ENCODE measurements around the gene CACNA1A.
"Not testable (repeated sequence)": the region's sequence is repeated elsewhere in the genome, so short reads cannot be mapped to it uniquely, and the experiment has no call there.

Gene CACNA1A

DNA sequence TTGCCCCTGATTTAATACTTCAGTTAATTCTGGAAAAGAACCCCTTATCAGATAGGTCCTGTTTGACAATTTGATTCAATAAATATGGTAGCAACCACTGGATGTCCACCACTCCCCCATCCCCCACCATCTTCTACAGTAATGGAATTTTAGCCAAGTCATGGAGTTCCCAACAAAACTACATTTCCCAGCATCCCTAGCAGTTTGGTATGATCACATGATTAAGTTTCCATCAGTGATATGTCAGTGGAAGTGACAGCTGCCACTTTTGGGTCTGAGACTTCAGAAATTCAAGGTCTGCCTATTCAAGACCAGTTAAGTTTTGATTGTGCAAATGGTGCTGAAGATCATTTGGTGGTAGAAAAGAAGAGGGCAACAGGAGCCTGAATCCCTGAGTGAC lies 85.5 kb downstream of the CACNA1A start:
- DNase-seq: no peak

DNA sequence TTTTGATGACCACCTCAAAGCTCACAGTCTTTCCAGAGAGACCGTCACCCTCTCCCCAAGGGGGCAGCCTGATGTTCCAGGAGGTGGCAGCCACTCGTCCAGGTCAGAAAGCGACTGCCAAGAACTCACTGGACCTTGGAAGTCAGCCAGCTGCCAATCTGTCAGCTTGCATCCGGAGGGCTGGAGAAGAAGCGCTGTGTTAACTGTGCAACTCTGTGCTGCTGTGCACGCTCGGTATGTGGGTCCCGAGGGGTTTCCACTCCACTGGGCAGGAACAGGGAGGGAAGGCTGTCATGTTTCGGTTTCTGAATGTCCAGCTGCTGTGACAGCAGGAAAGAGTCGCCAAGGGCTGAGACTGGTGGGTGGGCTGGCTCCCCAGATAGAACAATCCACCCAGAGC lies 89.2 kb downstream of the CACNA1A start:
- no peak for DNase-seq

DNA sequence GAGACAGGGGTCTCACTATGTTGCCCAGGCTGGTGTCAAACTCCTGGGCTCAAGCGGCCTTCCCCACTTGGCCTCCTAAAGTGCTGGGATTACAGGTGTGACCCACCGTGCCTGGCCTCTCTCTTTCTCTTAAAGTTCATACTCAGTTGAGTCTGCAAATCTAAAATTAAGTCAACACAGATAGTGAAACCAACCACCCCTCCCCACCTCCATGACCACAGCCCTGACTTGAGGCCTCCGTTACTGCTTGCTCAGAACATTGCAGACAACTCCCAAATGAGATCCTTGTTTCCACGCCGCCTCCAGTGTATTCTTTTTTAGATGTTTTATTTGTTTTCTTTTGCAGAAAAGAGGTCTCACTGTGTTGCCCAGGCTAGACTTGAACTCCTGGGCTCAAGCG lies 94.4 kb downstream of the CACNA1A start:
- no peak for DNase-seq

DNA sequence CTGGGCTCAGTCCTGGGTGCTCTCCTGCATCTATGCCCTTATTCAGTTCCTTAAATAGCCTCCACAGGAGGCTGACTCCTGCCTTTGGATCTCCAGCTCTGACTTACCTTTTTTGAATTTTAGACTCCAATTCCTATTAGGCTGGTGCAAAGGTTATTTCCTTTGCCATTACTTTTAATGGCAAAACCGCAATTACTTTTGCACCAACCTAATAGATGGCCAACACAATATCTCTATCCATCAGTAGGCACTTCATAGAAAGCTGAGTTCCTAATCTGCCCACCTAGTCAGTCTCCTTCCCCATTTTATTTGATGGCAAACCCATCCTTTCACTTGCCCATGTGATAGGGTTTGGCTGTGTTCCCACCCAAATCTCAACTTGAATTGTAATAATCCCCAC lies 95.3 kb downstream of the CACNA1A start:
- no peak for DNase-seq

DNA sequence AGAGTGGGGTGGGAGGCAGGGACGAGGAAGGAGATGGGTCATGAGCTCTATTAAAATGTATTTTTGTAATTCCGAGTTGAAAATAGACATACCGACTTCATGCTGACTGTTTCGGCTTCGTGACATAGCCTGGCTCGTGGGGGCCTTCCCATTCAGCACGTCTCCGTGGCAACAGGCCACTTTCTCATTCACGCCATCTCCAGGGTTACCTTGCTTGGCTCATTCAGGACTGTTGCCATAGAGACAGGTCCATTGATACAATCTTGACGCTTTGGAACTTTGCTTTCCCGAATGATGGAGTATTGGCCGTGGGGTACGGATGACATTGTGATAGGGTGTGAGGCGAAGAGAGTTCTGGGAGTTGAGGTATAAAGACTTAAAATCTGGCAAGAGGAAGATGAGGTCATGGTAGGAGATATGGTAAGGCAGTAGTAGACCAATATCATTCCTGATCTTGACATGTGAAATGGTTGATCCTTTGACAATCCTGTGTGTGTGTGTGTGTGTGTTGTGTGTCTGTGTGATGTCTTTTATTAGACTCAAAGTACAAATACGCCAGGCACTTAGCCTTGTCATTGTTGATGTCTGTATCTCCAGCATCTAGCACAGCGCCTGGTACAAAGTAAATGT lies 97.3 kb downstream of the CACNA1A start:
- DNase-seq: no peak

DNA sequence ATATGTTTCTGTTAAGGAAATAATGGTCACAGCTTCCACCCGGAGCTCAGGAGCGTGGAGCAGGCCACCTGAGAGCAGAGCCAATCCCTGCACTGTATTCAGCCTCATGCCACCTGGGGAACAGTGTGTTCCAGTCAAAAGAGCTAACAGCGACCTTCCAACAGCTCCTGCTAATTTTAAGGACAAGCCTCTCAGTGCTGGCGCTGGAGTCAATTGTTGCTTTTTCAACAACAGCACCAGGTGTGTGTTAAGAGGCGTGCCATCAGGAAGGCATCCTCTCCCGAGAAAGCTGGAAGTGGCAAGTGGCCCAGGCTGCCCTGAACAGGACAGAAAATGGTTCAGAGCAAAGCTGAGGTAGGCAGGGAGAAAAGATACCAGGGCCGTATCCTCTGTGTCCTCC lies 102.0 kb downstream of the CACNA1A start:
- no peak for DNase-seq

DNA sequence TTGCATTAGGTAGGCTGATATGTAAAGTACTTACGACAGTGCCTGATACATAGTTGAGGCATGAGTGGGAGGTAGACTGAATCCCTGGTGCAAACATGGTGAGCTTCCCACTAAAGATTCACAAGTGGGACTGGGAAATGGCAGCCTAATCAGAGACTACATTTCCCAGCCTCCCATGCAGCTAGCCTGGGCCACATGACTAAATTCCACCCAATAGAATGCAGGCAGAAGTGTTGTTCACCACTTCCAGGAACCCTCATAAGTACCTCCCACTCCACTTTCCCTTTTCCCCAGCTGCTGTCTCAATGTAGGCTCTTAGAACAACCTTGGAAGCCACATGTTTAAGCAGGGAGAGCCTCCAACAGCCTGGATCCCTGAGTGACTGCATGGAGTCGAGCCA lies 104.9 kb downstream of the CACNA1A start:
- no peak for DNase-seq

DNA sequence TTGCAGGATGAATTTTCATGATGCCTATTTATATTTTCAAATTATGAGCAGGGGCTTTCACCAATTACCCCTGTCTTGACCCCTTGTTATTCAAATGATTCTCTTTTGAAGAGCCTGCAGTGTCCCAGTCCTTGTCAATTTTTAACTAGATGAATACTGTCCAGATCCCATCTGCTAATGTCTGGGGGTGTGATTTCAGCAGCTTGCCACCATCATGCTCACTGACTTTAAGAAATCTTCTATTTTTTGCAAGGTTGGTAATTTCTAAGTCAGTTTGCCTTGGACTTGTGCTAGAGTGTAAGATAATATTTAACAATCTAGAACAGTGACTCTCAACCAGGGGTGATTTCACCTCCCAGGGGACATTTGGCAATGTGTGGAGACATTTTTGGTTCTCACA lies 106.0 kb downstream of the CACNA1A start:
- no peak for DNase-seq

DNA sequence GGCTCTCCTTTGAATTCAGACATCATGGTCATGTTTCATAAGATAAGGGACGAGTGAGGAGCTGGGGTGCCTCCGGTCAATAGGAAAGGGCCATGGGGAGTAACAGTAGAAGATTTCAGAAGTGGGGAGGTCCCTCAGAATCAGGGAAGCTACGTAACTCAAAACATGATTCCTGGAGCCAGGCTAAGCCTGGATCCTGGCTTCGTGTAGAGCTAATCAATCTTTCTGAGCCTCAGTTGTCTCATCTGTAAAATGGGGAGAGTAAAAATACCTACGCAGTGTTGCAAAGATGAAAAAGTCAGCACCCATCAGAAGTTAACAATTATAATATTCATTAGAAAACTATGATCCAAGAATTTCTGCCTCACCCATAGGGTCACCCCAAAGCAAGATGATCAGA lies 106.5 kb downstream of the CACNA1A start:
- no peak for DNase-seq

DNA sequence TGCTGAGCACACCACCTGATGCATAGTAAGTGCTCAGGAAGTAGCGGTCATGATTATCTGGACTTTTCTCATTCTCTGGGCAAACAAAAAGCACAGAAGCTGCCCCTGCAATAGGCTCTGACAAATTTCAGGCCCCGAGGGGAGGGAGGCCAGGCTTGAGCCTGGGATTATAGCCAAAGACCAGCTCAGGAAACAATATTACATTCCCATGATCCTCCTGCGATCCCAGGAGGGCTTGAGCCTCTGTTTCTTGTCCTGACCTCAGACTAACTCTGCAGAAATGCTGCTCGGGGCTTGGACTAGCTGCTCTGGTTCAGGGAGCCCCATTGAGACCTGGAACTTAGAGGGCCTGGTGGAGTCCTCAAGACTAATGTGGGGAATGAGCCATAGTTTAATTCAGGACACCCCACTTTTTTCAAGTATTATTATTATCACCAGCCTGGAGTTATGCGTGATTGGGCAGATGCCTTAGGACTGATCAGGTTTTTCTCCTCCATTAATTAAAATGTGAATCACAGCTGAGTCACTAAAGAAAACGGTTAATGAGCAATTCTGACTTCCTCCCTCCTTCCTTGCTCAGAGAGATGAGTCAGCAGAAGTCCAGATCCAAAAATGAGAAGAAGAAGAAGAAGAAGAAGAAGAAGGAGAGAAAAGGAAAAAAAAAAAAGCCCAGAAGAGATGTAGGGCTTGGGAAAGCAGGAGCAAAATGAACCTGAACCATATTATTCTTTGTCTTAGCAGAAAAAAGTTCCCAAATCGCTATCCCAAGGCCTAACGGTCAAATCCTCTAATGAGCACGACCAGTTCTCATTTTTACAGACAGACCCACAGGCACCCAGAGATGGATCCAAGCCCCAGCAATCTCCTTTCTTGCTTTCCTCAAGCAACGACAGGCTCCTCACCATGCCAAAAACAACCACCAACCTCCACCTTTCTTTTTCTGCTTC lies 107.2 kb downstream of the CACNA1A start:
- DNase-seq: no peak

DNA sequence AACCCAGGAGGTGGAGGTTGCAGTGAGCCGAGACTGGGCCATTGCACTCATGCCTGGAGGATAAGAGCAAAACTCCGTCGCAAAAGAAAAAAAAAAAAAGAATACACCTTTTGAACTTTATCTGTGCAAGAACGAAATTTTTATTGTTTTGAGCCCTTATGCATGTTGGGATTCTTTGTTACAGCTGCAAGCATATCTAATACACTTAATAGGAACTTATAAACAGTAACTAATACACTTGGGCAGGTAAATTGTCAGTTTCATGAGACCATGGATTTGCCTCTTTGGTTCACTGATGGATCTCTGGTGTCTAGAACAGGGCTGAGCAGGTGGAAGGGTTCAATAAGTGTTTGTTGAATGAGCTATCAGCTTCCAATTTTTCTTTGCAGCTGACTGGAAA lies 108.1 kb downstream of the CACNA1A start:
- DNase-seq: no peak

DNA sequence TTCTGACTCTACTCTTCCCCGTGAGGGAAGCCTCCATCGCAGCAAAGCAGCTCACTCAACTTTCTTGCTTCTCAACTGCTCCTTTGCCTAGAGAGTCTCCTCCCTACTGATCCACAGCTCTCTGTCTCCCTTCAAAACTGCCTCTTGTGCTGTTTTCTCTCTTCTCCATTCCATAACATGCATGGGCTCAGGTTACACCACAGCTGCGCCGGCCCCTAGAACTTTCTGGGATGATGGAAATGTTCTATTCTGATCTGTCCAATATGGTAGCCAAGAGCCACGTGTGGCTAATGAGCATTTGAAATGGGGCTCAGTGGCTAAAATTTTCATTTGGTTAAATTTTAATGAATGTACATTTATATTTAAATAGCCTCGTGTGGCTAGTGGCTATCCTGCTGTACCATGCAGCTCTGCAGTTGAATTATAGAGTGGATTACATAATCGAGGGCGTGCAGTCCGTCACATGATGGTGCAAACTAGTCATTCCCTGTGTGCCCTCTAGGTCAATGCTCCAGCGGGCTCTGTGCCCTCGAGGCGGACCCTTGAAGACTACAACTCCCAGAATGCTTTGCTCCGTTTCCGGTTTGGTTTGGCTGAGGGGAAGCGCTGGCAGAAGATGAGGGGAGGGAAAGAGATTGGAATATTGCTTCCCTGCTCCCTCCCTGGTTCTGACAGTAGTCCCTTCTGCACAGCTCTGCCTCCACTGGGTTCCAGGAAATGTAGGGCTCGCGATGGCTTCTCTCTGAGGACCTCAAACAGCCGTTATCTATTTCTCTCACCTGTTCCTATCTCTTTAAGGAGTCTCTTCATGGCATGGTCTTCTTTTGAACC lies 109.8 kb downstream of the CACNA1A start:
- peak in 1 of 2 donors; percentile 35 for DNase-seq

DNA sequence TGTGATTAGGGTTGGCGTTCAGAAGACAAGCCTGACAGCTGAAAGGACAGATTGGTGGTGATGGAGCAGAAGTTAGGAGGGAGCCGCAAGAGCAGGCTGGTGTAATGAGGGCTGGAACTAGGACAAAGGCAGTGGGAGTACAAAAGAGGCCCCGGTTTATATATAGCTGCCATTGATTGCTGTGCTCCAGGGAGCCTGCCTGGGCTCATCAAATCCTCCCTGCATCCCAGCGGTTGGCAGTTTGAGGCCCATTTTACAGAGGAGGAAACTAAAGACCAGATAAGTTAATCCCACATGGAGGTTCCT lies 123.7 kb downstream of the CACNA1A start:
- DNase-seq: no peak

DNA sequence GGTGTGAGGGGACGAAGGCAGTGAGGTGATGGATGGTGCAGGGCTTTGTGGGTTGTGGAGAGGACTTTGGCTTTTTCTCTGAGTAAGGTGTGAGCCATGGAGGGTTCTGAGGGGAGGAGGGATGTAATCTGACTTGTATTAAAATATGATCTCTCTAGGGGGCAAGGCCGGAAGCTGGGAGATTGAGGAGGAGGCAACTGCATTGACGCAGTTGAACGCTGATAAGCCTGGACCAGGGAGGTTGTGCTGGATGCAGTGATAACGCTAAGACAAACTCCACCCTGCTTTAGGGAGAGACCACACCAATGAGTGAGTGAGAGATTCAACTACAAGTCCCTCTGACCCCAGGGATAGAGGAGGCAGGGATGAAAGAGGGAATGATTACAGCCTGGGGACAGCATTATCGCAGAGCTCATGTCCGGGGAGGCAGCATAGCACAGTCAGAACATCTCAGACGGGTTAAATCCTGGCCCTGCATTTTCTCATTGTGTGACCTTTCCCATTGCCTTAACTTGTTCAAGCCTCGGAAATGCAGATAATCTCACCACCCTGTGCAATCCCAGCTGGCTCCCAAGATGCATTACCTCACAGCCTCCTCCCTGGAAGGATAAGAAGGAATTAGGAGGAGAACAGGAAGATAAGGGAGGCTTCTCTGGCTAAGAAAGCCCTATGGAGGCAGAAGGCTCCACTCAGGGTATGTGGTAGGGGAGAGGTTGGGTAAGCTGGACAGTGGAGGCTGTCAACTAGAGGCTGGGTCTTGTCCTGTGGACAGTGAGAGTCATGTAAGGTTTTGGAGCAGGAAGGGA lies 124.2 kb downstream of the CACNA1A start:
- no peak for DNase-seq

DNA sequence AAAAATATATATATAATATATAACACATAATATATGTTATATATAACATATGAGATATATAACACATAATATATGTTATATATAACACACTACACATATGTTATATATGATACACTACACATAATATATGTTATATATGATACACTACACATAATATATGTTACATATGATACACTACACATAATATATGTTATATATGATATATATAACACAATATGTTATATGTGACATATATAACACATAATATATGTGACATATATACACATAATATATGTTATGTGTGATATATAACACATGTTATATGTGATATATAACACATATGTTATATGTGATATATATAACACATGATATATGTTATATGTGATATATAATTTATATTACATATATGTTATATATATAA lies 129.7 kb downstream of the CACNA1A start:
- DNase-seq: no peak

DNA sequence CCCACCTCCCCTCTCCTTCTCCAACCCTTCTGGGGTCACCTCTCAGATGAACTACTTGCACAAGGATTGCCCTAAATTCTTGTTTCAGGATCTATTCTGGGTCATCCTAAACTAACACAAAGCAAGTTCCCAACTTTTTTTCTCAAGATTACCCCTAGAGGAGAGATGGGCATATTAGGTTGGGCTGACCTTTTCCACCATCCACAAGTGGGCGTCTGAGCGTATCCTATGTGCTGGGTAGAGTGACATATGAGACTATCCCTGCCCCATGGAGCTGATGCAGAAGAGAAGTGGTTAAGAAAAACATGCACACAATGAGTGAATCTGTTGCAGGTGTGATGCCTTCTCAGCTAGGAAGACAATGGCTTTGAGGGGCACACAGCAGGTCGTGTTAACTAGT lies 132.7 kb downstream of the CACNA1A start:
- DNase-seq: no peak

DNA sequence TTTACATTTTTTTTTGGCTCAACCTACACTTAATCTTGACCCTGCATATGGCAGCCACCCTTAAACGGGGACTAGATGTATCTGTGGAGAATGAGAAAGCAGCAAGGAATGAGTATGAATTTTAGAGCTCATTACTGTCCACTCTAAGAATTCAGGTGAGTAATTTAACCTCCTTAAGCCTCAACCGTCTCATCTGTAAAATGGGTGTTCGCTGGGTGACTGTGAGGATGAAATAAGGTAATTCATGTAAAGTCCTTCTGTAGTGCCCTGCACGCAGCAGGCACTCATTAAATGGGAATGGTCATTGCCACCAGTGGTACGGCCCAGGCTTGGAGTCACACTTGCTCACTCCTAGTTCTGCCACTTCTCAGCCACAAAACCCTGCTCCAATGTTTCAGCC lies 135.3 kb downstream of the CACNA1A start:
- DNase-seq: no peak

DNA sequence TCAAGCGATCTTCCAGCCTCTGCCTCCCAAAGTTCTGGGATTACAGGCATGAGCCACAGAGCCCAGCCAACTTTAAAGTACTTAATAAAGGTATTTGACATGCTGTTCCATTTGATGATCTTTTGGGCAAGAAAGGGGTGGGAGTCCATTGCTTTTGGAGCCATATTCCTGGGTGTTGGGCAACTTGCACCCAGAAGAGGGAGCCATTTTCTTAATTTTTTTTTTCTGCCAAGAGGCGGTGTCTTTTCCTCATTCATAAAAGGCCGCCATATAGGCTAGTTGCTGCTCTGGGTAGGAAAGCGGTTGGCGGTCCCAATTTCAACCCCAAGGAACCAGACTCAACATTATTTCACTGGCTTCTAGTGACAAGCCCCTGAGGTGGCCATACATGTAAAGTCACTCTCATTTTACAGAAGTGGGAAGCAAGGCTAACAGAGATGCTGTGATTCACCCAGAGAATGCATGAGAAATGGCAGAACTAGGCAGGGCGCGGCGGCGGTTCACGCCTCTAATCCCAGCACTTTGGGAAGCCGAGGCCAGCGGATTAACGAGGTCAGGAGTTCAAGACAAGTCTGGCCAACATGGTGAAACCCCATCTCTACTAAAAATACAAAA lies 139.6 kb downstream of the CACNA1A start:
- DNase-seq: no peak

DNA sequence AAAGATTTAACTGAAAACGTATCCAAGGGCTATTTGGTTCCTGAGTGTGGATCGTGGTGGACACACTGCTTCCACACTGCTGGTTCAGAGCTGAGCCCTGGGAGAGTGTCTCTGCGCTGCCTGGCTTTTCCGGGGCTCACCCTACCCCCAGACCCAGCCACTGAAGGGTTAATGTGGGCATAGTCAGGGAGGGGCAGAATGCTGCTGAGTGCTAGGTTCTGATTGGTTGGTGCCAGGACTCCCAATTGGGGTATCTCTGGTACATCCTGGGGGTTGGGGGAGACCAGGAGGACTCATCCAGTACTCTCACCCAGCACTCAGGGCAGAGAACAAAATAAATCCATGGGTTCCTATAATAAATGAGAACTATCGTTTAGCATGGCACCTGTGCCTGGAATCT lies 142.3 kb downstream of the CACNA1A start:
- no peak for DNase-seq

DNA sequence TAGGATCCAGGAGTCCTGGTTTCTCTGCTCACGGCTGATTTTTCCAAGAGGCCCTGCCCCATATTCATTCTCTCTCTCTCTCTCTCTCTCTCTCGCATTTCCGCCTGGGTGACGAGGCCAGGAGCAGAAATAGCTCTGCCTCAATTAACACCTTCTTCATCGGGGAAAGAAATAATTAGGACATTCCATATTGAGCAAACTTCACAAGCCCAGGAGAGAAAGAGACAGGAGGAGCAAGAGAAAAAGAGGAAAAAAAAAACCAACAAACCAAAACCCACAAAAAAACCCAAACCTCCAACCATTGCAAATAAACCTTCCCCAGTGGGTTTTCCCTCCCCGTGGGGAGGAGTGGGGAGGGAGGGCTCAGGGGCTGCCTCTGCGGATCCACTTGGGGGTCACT lies 143.0 kb downstream of the CACNA1A start:
- DNase-seq: no peak

DNA sequence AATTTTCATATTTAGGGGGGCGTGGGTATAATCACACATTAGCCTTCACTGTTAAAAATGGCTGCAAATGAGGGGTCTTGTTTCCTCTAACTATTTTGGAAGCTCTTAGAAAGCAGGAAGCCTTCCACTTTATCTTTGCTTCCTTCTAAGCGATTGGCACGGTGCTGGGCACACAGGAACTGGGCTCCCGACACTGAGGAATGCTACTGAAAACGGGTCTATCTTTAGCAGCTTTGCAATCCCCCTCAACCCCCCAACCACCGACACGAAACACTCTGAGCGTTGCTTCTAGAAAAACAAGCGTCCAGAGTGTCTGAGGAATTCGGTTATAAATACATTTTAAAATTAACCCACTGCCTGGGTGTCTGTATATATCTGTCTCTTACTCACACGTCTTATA lies 143.6 kb downstream of the CACNA1A start:
- no peak for DNase-seq

DNA sequence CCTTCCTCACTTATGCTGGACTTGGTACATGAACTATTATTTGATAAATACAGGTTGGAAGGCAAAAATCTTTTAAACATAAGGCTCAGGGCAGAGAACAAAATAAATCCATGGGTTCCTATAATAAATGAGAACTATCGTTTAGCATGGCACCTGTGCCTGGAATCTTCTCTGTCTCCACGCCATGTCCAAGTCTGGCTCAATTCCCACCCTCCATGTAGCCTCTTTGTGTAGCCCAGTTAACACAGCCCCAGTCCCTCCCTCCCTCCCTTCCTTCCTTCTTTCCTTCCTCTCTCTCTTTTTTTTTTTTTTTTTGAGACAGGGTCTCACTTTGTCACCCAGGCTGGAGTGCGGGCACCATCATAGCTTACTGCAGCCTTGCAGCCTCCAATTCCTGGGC lies 144.6 kb downstream of the CACNA1A start:
- not testable (repeated sequence) for DNase-seq
